Inferior parietal cortex (tissue), 1 donor: ENCODE measurements around the gene COG5.
A peak's percentile ranks its signal among the peaks of the same experiment; 100 is the strongest.
"Not testable (repeated sequence)": the region's sequence is repeated elsewhere in the genome, so short reads cannot be mapped to it uniquely, and the experiment has no call there.

Source experiments
- DNase-seq: peaks from one replicate; pipeline ENCODE4 v3.0.0-alpha.2; 2016; ENCODE audit errors: extremely low spot score

Gene COG5

DNA sequence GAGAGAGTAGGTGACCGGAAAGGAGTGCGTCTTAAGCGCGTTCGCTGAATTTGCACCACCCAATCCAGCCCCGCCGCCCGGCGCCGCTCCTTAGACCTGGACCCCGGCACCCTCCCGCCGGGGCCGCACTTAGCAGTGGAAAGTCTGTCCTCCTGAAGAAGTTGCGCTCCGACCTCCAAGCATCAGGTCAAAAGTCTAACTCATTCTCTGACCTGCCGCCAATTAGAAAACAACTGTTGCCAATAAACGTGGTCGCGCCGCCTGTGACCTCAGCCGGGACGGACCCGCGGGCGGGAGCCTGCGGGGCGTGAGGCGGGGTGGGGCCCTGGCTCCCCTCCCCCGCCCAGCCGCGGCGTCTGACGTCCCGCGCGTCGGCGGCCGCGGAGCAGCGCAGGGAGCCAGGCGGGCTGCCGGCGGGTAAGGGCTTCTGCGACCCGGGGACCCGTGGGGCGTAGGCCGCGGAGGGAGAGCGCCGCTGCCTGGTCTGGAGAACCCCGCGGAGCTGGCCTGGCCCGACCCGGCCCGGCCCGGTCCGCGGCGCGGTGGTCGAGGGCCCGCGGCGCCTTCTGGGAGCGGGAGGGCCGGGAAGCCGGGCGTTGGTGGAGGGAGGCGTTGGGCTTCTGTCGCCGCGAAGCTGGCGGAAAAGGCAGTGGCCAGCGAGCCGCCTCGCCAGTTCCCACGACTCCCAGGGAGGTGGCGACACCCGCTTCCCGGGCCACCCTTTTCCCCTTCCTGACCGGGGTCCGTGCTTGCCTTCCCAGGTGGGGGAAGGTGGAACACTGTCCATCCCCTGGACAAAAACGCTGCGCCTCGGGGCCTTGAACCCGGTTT, 16.4 kb upstream of the COG5 start, which contains the start of gene BCAP29:
BCAP29 (plus strand) TSS at position 362 of the 831 bp plus-strand sequence. CDS start 527 bp downstream, outside the sequence.
- DNase-seq = peak; percentile 71

DNA sequence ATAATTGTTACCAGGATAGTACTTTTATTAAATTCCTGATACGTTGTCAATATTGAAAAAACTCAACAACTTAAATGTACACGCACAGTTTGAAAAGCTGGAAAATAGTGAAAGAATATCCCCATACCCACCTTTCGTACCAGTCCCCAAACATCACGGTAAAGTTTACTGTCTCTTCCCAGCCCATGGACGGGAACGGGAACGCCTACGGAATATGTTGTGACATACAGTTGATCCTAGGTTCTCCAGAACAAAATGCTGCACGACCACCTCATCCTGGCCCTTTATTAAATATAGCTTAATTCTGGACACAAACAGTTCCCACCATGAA, 15.8 kb upstream of the COG5 start:
- DNase-seq = no peak

DNA sequence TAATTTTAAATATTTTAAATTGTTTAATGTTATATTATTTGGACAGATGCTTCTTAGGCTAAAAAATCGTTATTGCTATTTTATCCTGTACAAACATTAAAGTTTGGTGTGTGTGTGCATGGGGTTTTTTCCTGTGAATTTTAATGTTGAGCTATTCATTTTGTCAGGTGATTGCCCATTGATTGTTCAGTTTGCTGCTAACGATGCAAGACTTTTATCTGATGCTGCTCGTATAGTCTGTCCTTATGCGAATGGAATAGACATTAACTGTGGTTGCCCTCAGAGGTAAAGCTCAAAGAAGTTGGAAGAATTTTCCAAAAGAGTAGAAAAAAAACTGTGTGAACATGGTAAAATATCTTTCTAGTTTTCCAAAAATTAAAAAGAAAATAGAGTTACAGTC, 9.8 kb upstream of the COG5 start:
- no peak for DNase-seq

DNA sequence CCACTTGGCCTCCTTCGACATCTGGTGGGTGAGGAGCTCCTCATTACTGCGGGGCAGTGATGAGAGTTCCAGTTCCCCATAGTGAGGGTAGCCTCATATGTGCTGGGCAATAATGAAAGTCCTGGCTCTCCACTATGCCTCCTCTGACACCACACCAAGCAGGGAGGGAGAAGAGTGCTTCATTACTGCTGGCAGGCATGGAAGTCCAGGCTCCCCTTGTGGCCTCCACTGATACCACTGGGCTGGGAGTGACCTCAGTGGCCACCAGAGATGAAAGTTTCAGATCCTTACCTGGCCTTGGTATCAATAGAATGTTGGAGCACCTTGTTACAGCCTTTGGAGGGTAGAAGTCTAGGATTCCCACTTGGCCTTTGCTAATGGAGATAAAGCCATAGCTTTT, 6.6 kb upstream of the COG5 start:
- no peak for DNase-seq

DNA sequence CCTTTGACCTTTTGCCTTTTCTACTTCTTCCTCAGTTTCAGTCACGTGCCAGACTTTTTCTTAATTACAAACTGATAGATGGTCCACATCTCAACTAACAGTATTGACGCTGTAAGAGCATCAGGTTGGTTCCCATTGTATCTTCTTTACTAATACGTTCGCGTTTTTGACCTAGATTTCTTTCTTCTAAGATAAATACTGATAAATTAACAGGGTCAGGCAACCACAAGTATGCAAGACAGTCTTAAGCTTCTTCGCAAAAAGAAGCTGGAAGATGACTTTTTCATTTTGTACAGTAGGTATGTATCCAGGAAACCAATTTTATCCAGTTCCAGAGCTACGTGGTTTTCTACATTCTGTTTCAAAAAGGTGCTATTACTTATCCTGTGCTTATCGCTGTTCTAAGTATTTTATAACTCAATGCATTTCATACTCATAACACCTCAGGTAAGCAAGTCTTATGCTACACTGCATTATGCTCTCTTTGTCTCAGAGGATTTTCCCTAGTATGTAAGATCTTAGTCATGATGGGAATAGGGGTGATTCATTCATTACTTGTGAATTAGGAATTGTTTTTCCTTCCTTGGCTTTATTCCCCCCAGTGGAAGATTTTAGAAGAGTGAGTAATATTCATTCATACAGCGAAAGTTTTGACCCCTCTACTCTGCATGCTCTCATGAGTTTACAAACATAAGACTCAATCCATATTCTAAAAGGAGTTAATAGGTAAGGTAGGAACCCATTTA, 1.0 kb upstream of the COG5 start:
- no peak for DNase-seq

DNA sequence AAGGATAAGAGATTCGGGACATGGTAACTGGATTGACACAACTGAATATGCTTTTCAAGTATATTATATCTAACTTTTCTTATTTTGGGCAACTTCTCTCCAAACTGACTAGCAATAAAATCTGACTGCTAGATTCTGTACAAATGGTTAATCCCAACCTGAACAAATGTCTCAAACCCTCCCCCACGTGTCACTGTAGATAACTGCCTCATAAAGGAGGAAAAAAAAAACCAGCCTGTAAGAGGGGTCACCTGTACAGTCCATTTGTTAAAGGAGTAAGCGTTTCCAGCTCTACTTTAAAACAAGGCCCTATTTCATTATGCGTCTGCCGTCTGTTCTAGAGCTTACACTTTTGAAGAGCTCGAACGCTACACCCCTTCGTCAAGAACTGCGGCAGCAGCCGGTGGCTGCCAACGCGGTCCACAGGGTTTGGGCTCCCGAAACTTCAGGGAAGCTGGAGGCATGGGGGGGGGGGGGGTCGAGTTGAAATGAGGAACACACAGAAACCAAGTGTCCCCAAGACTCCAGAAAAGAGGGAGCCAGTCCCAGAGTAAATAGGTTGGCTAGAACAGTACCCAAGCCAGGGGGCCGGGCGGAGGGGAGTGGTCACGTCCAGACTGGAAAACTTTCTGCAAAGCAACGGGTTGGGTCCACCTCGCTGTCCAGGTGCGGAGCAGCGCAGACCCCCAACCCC, 492 bp downstream of the COG5 start:
- peak; percentile 11 for DNase-seq

DNA sequence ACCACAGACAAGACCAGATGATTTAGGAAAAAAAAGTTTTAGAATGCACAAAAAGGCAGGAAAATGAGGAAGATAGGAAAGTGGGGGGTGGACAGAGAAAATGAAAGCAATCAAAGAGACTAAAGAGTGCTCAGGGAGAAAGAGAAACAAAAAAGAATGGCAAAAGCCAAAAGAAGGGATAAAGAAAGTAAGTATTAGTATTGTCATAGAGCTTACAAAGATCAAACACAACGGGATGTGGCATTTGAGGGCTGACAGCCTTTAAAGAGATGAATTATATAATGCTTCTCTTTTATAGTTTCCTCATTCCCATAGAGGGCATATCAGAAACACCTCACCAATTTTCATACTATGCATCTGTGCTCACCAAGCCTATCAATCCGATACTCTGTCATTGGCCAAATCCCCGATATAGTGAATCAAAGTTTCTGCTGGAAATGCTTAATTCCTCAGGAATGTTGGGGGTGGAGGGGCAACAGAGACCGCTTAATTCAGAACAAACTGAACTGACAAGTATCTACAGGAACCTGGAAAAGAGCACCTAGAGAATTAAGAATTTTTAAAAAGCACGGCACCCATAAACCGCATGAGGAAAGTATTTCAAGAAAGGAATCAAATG, 2.7 kb downstream of the COG5 start:
- DNase-seq = no peak

GRCh38 chr7:107559864-107560263, 3.9 kb downstream of the COG5 start:
- no peak for DNase-seq

- no peak for DNase-seq
Observed at GRCh38 chr7:107555893-107556292, 7.8 kb downstream of the COG5 start.

DNA sequence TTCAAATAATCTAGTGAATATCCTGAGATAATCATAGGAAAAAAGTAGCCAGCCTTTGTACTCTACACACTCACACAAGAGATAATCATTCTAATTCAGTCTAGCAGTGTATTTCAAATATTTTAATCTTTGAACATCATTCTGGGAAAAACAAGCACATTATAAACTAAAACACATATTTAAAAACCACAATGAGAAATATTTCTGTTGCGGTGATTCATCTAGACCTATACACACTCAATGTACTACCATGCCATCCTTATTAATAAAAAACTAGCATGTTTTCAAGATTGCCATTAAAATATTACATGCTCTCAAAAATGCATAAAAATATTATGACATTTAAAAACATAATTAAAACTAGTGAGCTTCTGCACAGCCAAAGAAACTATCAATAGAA, 11.8 kb downstream of the COG5 start:
- DNase-seq = no peak

DNA sequence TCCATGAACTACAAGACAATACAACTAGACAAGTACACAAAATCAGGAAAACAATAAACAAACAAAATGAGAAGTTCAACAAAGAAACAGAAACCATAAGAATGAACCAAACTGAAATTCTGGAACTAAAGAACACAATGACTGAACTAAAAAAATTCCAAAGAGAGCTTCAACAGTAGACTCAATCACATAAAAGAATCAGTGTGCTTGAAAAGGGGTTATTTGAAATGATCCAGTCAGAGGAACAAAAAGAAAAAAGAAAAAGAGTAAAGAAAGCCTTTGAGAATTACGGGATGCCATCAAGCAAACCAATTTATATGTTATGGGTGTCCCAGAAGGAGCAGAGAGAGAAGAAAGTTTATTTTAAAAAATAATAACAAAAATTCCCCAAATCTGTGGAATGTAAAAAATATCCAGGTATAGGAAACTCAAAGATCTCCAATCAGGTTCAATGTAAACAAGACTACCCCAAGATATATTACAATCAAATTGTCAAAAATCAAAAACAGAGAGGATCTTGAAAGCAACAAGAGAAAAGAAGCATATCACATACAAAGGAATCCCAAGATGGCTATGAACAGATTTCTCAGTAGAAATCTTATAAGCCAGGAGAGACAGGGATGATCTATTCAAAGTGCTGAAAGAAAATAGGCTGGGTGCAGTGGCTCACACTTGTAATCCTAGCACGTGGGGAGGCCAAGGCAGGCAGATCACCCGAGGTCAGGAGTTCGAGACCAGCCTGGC, 18.7 kb downstream of the COG5 start:
- no peak for DNase-seq

DNA sequence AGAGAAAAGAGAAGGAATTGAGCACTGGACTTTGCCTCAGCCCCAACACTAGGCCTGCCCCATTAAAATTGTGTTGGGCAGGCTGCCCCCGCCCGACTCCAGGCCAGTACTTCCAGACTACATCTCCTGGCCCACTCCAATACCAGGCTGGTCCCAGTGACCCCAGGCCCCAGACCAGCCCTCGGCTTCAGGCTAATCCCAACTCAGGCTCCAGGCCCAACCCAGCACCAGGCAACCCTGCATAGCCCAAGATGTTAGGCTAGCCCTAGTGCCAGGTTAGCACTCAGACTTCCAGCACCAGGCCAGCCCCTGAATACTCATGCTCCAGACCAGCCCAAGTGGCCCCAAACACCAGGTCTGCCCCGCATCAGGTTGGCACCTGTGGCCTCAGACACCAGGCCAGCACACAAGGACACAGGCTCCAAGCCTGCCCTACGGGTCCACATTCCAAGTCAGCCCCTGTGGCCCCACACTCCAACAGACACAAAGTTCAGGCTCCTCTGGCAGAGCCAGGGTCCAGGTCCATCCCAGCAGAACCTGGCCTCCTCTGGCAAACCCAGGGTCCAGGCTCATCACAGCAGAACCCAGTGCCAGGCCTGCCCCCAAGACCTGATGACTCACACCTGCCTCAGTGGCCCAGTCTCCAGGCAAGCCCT, 20.3 kb downstream of the COG5 start:
- DNase-seq = no peak

DNA sequence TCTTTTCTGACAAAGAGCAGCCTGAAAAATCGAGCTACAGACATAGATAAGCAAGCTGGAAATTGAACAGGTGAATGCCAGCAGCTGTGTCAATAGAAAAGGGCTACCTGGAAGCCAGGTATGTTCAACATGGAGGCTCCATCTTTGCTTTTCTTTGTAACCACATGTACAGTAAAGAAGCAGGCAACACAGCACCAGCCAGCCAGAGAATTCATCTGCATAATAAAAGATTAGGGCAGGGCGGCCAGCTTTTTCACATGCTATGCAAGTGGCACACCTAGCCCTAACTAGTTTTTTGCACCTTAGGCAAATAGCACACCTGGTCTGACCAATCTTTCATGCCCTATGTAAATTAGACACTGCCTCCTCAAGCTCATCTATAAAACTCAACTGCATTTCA, 25.7 kb downstream of the COG5 start:
- DNase-seq = no peak

GRCh38 chr7:107537228-107537627, 26.5 kb downstream of the COG5 start:
- not testable (repeated sequence) for DNase-seq

DNA sequence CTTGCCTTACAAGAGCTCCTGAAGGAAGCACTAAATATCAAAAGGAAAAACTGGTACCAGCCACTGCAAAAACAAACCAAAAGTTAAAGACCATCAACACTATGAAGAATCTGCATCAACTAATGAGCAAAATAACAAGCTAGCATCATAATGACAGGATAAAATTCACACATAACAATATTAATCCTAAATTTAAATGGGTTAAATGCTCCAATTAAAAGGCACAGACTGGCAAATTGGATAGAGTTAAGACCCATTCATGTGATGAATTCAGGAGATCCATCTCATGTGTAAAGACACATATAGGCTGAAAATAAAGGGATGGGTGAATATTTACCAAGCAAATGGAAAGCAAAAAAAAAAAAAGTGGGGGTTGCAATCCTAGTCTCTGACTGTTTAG, 29.6 kb downstream of the COG5 start:
- DNase-seq = no peak

DNA sequence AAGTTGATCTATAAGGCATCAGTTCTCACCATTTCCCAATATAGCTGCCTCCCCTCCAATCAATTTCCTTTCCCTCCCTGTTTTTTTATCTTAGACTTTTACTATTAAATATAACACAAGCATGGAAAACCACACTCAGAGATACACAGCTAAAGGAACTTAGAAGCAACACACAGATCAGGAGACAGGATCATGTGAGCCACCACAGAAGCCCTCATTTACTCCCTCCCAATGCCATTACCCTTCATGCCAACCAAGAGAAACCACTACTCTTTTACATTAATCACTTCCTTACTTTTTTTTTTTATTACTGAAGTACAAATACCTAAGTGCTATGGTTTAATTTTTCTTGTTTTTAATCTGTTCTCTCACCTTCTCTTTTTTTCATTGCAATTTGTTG, 33.0 kb downstream of the COG5 start:
- no peak for DNase-seq

DNA sequence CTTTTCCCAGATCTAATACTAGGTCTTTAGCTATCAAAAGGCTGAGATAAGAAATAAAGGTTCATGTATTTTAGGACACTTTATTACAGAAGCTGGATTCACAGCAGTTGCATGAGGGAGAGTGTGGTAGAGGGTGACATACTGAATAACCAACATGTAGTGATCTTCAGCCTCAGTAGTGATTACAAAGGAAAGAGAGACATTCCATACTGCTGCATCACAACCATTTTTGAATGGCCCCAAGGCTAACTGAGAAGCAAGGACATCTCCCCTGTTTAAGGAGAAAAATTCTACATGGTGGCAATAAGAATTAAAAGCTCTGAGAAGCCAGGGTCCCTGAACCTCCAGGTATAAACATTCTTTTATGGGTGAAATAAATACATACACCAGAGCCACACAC, 35.3 kb downstream of the COG5 start:
- DNase-seq = no peak

- no peak for DNase-seq
Observed at GRCh38 chr7:107527196-107527595, 36.5 kb downstream of the COG5 start.

- DNase-seq = no peak
Observed at GRCh38 chr7:107526672-107527071, 37.0 kb downstream of the COG5 start.

DNA sequence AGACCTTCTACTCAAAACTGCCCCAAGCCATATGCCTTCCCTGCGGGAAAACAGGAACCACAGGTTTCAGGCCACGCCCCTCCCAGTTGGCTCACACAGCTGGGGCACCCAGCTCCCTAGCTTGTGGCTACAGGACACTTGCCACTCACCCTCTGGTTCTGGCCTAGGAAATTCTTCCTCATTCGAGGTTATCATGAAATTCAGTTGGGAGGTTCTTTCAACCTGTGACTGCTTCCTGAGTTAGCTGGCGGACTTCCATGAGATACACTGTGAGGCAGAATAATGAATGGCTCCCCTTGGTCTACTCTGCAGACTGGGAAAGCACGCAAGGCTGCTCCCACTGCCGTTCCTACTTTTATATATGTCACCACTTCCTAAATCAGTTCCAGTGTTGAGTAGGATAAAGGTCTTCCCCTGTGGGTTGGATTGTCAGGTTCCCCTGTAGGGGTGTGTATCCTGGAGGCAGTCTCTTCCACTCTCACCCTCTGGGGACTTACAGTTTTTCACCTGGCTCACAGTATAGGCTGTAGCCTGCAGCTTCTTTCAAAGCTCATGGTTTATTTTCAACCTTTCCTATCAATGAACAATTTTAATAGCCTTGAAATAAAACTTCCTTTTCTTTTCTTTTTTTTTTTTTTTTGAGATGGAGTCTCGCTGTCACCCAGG, 56.9 kb downstream of the COG5 start:
- no peak for DNase-seq
